ENCODE measurements around the gene TACR2.

TACR2 gene

DNA sequence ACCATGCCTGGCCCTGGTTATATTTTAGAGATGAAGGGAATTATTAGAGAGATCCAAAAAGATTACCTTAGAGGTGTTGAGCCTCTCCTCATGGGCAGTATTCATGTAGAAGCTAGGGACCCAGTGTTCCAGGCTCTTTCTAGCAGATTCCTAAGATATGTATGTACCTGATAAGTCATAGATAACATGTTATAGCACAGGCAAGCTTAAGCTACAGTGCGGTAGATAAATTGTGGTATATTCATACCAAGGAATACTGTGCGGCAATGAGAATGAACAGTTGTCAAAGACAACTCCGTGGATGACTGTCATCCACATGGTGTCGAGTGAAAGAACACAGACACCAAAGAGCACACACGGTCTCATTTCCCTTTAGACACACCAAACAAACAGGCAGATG is 53.1 kb downstream of the TACR2 start:
- TF ChIP-seq MYC (IDR thresholded peaks at IDR 0.05; ENCODE audit: low read depth, low read length) (no peak), POLR2A (IDR thresholded peaks at IDR 0.05; ENCODE audit: extremely low read depth, insufficient read length) (no peak)
- TF ChIP-seq, protein P1, sequence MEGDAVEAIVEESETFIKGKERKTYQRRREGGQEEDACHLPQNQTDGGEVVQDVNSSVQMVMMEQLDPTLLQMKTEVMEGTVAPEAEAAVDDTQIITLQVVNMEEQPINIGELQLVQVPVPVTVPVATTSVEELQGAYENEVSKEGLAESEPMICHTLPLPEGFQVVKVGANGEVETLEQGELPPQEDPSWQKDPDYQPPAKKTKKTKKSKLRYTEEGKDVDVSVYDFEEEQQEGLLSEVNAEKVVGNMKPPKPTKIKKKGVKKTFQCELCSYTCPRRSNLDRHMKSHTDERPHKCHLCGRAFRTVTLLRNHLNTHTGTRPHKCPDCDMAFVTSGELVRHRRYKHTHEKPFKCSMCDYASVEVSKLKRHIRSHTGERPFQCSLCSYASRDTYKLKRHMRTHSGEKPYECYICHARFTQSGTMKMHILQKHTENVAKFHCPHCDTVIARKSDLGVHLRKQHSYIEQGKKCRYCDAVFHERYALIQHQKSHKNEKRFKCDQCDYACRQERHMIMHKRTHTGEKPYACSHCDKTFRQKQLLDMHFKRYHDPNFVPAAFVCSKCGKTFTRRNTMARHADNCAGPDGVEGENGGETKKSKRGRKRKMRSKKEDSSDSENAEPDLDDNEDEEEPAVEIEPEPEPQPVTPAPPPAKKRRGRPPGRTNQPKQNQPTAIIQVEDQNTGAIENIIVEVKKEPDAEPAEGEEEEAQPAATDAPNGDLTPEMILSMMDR (IDR thresholded peaks at IDR 0.05; ENCODE audit: low read depth, low read length), result no peak
- TF ChIP-seq, protein P2, sequence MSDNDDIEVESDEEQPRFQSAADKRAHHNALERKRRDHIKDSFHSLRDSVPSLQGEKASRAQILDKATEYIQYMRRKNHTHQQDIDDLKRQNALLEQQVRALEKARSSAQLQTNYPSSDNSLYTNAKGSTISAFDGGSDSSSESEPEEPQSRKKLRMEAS (IDR thresholded peaks at IDR 0.05; ENCODE audit: low read depth, low read length), result no peak
- no peak for DNase-seq (ENCODE audit: low read depth)
- no peak overlapping the region for H3K4me3 ChIP-seq (ENCODE audit: low read depth, low read length)

DNA sequence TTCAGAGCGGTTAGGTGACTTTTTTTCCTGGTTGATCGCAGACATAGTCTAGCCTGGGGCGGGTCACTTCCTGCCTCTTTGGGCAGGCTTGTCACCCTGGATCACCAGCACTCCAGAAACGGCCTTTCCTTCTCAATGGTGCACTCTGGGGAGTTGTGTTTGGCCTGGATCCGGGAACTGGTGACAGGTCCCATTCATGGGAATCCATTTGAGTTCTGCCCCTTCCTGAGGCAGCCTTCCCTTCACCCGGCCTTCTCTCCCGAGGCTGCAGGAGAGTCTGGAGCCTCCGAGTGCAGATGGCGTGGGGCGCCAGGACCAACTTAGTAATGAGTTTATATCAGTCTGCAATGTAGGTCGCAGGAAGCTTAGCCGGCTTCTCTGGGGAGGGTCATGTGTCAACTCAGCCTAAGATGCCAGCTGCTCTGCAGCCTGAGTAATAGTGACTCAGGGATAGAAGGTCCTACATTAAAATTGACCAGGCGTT is 54.2 kb downstream of the TACR2 start:
- DNase-seq (ENCODE audit: low read depth), result no peak
- TF ChIP-seq MYC (IDR thresholded peaks at IDR 0.05; ENCODE audit: low read depth, low read length) (no peak), POLR2A (IDR thresholded peaks at IDR 0.05; ENCODE audit: extremely low read depth, insufficient read length) (no peak)
- TF ChIP-seq, protein P2 (IDR thresholded peaks at IDR 0.05; ENCODE audit: low read depth, low read length), result no peak
- TF ChIP-seq, protein P1 (IDR thresholded peaks at IDR 0.05; ENCODE audit: low read depth, low read length), result no peak
- H3K4me3 ChIP-seq (ENCODE audit: low read depth, low read length), result no peak overlapping the region

DNA sequence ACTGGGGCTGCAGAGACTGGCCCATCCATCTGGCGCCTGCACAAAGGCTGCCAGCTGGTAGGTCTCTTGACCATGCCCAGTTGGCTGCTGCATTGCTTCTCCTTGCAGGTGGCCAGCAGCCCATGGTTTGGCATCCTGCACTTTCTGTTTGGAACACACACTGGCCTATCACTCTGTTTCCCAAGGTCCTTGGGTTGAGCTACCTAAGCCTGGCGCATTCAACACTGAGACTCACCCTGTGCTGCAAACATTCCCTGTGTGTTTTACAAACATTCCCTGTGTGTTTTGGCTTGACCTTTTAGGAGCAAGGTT is 55.5 kb downstream of the TACR2 start:
- no peak overlapping the region for H3K4me3 ChIP-seq (ENCODE audit: low read depth, low read length)
- no peak for TF ChIP-seq MYC (IDR thresholded peaks at IDR 0.05; ENCODE audit: low read depth, low read length)
- no peak for TF ChIP-seq POLR2A (IDR thresholded peaks at IDR 0.05; ENCODE audit: extremely low read depth, insufficient read length)
- TF ChIP-seq, protein P2 (IDR thresholded peaks at IDR 0.05; ENCODE audit: low read depth, low read length), result no peak
- TF ChIP-seq, protein P1 (IDR thresholded peaks at IDR 0.05; ENCODE audit: low read depth, low read length), result no peak
- DNase-seq (ENCODE audit: low read depth), result no peak

DNA sequence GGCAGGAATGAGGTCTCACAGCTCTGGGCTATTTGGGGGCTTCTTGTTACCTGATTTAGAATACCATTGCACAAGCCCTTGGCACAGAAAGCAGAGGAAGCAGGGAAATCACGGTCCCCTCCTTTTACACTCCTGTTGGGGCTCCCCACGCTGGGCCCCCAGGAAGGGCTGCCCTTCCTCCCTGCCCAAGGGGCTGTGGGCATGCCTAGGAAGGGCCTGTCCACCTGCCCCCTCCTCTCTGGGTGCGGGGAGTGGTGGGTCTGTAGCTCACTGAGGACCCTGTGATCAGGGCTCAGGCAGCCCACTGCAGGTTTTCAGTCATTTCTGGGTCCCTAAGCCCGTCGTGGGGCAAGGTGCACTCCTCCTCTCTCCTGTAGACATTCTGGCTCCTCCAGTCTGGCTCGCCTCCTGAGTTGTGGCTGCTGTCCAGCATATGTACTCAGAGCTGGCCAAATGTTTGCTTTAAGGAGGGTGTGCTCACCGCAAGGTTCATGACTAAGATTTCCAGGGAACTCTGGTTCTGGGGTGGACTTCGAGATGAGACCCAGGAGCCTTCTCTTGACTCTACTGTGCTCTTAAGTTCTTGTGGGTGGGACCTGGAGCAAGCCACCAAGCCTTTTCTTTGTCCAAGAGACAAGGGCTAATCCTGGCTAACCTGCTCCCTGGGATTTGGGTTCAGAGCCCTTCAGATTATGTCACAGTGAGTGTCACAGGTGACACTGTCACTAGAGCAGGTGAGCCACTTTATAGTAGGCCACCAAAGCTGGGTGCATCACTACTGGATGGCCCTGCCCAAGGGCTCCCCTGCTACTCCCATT is 56.0 kb downstream of the TACR2 start:
- no peak overlapping the region for H3K4me3 ChIP-seq (ENCODE audit: low read depth, low read length)
- no peak for DNase-seq (ENCODE audit: low read depth)
- TF ChIP-seq POLR2A (IDR thresholded peaks at IDR 0.05; ENCODE audit: extremely low read depth, insufficient read length) (no peak), MYC (IDR thresholded peaks at IDR 0.05; ENCODE audit: low read depth, low read length) (no peak)
- TF ChIP-seq, protein P2 (IDR thresholded peaks at IDR 0.05; ENCODE audit: low read depth, low read length), result no peak
- TF ChIP-seq, protein P1 (IDR thresholded peaks at IDR 0.05; ENCODE audit: low read depth, low read length), result no peak

DNA sequence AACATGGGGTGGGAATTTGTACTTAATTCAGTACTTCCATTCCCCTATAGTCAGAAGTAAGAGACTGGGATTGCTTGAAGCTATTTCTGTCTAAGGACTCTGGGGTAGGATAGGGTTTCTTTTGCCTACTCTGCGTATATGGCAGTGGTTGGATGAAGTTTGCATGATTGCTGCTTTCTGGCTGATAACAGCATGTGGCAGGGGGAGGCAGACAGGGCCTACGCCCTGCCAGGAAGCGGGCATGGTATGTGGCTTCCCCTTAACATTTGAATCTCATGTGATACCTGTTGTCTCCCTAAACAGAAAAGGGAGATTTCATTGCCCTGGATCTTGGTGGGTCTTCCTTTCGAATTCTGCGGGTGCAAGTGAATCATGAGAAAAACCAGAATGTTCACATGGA is 57.1 kb downstream of the TACR2 start:
- TF ChIP-seq POLR2A (IDR thresholded peaks at IDR 0.05; ENCODE audit: extremely low read depth, insufficient read length) (no peak), MYC (IDR thresholded peaks at IDR 0.05; ENCODE audit: low read depth, low read length) (no peak)
- TF ChIP-seq, protein P1 (IDR thresholded peaks at IDR 0.05; ENCODE audit: low read depth, low read length), result no peak
- TF ChIP-seq, protein P2 (IDR thresholded peaks at IDR 0.05; ENCODE audit: low read depth, low read length), result no peak
- H3K4me3 ChIP-seq (ENCODE audit: low read depth, low read length), result no peak overlapping the region
- peak; percentile 25 for DNase-seq (ENCODE audit: low read depth)

All from NB4 (cell line).